ENCODE results near the gene KCNJ15. TPM values are rescaled to one million over a fixed set of nuclear protein-coding genes. Genes with fewer than 3 reads are reported as not detected.
A peak's percentile ranks its signal among the peaks of the same experiment; 100 is the strongest.

KCNJ15 gene
- total RNA-seq, 1 donor from 2014 or later, result 0.51 TPM

GRCh38 chr21:38300141-38300578, 43.4 kb downstream of the KCNJ15 start:
- Mint-ChIP-seq H3K9me3 (ENCODE audit: unreplicated experiment) (no peaks in the 10 kb centered on the region), H3K4me1 (ENCODE audit: unreplicated experiment) (peaks cover 68% of the 10 kb centered on the region), H3K36me3 (ENCODE audit: unreplicated experiment) (no peaks in the 10 kb centered on the region), H3K27ac (ENCODE audit: unreplicated experiment) (peak overlapping the region; percentile 50), H3K27me3 (ENCODE audit: unreplicated experiment) (no peaks in the 10 kb centered on the region), H3K4me3 (ENCODE audit: unreplicated experiment) (no peak overlapping the region)
- DNase-seq (ENCODE audit: extremely low spot score, unreplicated experiment), result no peak
- no peak for TF ChIP-seq CTCF (IDR thresholded peaks at IDR 0.05)

- no peaks in the 10 kb centered on the region for H3K9me3 Mint-ChIP-seq (ENCODE audit: unreplicated experiment)
- H3K36me3 Mint-ChIP-seq (ENCODE audit: unreplicated experiment), result no peaks in the 10 kb centered on the region
- H3K4me1 Mint-ChIP-seq (ENCODE audit: unreplicated experiment), result peaks cover 61% of the 10 kb centered on the region
- no peak for TF ChIP-seq CTCF (IDR thresholded peaks at IDR 0.05)
- no peak for DNase-seq (ENCODE audit: extremely low spot score, unreplicated experiment)
- no peak overlapping the region for H3K4me3 Mint-ChIP-seq (ENCODE audit: unreplicated experiment)
- H3K27ac Mint-ChIP-seq (ENCODE audit: unreplicated experiment), result no peak overlapping the region
- no peaks in the 10 kb centered on the region for H3K27me3 Mint-ChIP-seq (ENCODE audit: unreplicated experiment)
Observed at GRCh38 chr21:38301321-38302214, 44.8 kb downstream of the KCNJ15 start.

- no peaks in the 10 kb centered on the region for H3K9me3 Mint-ChIP-seq (ENCODE audit: unreplicated experiment)
- no peak overlapping the region for H3K27ac Mint-ChIP-seq (ENCODE audit: unreplicated experiment)
- no peak for DNase-seq (ENCODE audit: extremely low spot score, unreplicated experiment)
- no peaks in the 10 kb centered on the region for H3K27me3 Mint-ChIP-seq (ENCODE audit: unreplicated experiment)
- H3K4me1 Mint-ChIP-seq (ENCODE audit: unreplicated experiment), result peaks cover 59% of the 10 kb centered on the region
- H3K4me3 Mint-ChIP-seq (ENCODE audit: unreplicated experiment), result no peak overlapping the region
- TF ChIP-seq CTCF (IDR thresholded peaks at IDR 0.05), result no peak
- no peaks in the 10 kb centered on the region for H3K36me3 Mint-ChIP-seq (ENCODE audit: unreplicated experiment)
Observed at GRCh38 chr21:38303300-38303699, 46.5 kb downstream of the KCNJ15 start.

GRCh38 chr21:38306433-38307141, 49.8 kb downstream of the KCNJ15 start:
- no peak for DNase-seq (ENCODE audit: extremely low spot score, unreplicated experiment)
- Mint-ChIP-seq H3K9me3 (ENCODE audit: unreplicated experiment) (no peaks in the 10 kb centered on the region), H3K4me1 (ENCODE audit: unreplicated experiment) (peaks cover 34% of the 10 kb centered on the region), H3K4me3 (ENCODE audit: unreplicated experiment) (no peak overlapping the region), H3K27me3 (ENCODE audit: unreplicated experiment) (no peaks in the 10 kb centered on the region), H3K27ac (ENCODE audit: unreplicated experiment) (peak overlapping the region; percentile 72), H3K36me3 (ENCODE audit: unreplicated experiment) (no peaks in the 10 kb centered on the region)
- no peak for TF ChIP-seq CTCF (IDR thresholded peaks at IDR 0.05)

Measured in osteocyte (in vitro differentiated cells).